NCI-H526 treated with DMSO at 0.1 percent for 48 hours (cell line): ENCODE results near the gene GRAP2.
"Not testable (repeated sequence)": the region's sequence is repeated elsewhere in the genome, so short reads cannot be mapped to it uniquely, and the experiment has no call there.

Experiments used
- DNase-seq: peaks from one replicate; lab custom pipeline; 2025; lab: John Stamatoyannopoulos, UW

GRAP2 gene

DNA sequence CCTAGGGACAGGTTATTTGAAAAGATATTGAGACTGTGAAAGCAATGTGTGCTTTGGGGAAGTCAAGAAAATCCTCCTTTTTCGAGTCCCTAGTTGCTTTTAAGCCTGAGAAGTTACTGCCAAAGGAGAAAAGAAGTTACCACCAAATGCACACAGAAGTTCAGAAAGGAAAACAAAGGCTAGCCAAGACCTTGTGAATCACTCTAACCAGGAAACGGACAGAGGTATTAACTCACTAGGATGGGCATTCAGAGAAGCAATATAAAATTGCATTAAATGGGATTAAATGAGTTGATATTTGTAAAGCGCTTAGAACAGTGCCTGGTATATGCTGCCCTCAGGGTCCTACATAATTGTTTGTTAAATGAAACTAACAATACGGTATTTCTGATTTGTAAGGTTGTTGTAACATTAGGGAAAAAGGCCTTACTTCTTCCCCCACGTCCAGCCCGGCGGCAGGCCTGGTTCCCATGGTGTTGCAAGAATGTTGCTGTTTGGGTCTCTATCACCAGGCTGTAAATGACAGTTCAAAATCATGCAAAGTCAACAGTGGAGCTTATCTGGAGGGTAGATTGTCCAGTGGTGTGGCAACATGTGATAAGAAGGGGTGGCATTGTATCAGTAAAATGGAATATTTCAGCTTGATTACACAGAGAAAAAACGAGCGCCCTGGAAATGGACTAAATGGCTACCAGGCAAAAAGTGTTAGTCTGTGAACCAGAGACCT lies 66.4 kb downstream of the GRAP2 start:
- no peak for DNase-seq

DNA sequence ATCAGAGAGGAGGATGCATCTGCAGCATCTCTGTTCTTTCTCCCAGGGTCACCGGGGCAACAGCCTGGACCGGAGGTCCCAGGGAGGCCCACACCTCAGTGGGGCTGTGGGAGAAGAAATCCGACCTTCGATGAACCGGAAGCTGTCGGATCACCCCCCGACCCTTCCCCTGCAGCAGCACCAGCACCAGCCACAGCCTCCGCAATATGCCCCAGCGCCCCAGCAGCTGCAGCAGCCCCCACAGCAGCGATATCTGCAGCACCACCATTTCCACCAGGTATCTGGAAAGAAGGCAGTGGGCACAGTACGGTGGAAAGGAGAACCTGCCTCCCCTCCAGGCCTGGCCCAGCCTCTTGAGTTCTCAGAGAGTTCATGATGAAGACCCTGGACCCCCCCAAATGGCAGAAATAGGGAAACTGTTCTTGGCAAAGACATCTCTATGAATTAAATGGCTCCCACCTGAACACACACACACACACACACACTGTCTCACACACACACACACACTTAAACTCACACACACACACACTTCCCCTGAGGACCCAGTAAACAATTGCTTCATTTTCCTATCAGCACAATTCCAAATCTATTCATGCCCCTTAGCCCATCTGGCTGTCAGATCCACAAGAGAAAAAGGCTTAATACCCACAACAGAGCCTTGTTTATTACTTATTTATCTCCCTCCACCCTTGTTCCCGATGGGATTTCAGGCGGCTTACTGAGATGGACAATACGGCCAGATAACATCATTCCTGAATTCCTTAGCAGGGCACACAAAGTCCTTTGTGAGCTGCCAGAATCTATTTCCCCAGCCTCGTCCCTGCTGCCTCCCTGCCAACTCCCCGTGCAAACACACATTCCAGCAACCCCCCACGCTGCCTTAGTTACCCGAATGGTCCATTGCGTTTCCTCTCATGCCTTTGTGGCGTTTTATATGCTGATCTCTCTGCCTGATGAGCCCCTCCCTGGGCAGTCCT lies 67.4 kb downstream of the GRAP2 start:
- DNase-seq = no peak

DNA sequence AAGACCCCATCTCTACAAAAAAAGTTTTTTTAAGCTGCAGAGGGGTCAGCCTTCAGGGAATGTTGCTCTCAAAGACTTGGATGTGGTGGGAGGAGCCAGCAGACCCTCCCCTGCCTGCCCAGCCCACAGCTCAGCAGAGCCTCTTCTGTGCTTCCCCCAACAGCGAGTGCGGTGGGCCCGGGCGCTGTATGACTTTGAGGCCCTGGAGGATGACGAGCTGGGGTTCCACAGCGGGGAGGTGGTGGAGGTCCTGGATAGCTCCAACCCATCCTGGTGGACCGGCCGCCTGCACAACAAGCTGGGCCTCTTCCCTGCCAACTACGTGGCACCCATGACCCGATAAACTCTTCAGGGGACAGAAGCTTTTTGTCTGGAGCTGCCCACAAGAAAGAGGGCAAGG lies 69.9 kb downstream of the GRAP2 start:
- no peak for DNase-seq

DNA sequence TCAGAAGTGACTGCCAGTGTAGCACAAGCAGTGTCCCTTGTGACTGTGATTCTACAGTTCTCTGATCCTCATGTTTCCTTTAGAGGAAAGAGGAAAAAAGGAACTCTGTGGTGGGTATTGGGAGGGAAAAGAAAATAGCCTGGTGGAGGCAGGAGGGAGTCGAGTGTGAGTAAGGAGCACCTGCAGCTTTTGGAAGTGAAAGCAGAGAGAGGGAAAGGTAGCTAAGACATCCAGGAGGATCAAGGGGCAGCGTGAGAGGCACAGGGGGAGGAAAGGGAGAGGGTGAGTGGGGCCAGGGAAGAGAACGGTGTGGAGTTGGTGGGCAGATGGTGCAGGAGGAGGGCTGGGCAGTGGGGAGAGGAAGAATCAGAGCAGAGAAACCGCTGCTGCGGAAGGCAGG lies 71.8 kb downstream of the GRAP2 start:
- DNase-seq = no peak

DNA sequence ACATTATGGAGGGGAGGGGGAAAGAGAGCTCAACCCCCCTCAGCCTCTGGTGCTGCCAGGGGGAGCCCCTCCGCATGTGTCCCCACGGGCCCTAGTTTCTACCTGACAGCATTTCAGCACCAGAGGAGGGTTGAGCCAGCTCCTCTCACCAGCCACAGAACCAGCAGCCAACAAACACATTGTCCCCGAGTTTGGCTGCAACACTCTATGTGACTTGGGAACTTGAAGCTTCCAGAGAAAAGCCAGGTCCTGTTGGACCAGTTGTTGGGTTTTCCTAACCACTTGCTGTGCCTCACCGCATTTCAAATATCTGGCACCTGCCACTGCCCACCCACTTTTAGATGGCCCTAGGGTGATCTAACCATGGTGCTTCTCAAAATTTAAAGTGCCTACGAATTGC lies 72.8 kb downstream of the GRAP2 start:
- DNase-seq = no peak

DNA sequence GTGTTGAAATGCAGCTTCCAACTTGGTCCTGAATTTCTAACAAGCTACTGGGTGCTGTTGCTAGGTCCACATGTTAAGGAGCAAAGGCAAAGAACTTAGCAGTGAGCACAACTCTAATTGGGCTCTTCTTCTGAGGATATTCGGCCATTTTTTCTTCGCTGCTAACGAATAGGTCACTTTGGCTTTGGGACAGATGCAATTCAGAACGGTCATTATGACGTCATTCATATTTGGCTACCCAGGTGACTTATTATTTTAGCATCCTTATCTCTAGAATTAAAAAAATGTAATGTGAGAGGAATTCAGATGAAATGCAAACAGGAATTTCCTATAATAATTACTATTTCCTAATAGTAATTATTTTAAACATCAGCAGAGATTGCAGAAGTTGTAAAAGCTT lies 73.2 kb downstream of the GRAP2 start:
- no peak for DNase-seq

DNA sequence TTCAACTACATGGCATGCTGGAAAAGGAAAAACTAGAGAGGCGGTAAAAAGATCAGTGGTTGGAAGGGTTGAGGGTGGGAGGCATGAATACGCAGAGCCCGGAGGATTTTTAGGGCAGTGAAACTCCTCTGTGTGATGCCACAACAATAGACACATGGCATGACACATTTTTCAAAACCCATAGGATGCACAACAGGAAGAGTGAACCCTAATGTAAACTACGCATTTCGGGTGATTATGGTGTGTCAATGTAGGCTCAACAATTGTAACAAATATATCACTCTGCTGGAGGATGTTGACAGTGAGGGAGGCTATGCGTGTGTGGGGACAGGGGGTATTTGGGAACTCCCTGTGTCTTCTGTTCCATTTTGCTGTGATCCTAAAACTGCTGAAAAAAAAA lies 78.2 kb downstream of the GRAP2 start:
- DNase-seq = no peak

DNA sequence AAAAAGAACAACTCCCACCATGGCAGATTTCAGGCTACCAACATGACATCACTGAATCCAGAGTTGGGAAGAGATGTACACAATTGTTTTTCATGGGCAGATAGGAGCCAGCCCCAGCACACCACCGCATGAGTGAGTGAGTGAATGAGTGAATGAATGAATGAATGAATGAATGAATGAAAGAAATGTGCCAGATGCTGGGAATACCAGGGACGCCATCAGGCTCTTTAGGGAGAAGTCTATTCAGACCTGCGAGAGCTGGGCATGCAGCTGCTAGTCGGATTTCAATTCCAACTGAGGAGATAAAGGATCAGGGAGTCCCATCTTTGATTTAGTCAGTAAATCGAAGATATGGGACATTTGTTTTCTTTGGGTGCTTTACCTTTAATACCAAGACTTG lies 78.6 kb downstream of the GRAP2 start:
- no peak for DNase-seq

DNA sequence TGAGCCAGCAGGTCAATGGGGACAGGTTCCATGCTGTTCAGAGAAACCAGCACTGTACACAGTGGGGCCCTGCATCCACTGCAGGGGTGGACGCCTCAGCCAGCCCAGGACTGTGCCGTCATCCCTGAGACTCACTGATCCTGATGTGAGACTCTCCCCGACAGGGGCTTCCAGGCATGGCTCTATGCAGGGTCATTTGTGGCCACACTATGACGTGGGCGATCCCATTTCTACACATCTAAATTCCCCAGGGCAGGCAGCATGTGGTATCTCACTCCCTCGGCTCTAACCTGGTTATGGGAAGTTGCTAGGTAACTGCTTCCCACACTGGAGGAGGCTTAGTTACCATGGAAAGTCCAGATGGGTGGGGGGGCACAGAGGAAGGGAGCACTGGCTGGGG lies 79.7 kb downstream of the GRAP2 start:
- DNase-seq = no peak

DNA sequence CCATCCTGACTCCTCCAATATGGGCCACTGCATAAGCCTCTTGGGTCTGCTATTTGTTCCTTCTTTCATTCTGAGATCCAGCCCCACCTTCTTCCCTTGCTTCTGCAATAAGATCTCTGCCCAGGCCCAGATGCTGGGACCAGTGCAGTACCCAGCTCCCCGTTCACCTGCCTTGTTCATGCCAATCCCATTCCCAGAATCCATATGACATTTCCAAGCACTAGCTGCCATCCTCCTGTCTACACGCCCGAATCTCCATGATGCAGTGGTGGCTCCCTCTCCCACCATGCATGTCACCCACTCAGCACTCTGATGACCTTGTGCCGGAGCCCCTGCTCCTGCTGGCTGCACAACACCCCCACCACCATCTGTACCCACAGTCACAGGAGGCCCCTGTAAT lies 82.5 kb downstream of the GRAP2 start:
- DNase-seq = no peak

DNA sequence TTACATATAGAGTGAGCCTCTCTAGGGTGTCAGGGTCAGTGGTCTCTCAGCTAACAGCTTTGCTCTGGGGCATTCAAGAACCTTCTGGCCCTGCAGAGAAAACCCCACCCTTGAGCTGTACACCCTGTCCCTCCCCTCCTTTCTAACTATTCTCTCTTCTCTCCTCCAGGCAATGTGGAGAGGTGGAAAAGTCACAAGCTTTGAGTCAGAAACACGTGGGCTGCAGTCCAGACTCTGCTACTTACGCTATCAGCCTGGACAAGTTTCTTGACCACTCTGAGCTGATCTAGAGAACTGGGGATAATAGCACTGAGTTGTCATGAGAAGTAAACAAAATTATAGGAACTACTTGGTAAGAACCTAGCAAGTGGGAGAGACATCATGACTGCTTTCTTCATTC lies 83.1 kb downstream of the GRAP2 start:
- no peak for DNase-seq

DNA sequence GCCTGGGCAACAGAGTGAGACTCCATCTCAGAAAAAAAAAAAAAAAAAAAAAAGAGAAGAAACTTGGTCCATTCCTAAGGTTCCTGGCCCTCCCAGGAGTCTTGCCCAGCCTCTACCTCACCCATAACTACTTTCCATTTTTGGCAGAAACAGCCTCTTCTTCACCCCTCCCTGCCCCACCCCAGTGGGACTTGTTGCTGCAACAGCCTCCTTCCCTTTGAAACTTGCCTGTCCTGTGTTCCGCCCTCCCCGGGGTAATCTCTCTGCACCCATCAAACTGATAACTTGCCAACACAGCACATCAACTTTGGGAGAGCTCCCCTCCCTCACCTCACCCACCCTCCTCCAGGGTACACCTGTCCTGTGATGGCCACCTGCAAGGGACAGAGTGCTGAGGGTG lies 83.9 kb downstream of the GRAP2 start:
- DNase-seq = no peak

DNA sequence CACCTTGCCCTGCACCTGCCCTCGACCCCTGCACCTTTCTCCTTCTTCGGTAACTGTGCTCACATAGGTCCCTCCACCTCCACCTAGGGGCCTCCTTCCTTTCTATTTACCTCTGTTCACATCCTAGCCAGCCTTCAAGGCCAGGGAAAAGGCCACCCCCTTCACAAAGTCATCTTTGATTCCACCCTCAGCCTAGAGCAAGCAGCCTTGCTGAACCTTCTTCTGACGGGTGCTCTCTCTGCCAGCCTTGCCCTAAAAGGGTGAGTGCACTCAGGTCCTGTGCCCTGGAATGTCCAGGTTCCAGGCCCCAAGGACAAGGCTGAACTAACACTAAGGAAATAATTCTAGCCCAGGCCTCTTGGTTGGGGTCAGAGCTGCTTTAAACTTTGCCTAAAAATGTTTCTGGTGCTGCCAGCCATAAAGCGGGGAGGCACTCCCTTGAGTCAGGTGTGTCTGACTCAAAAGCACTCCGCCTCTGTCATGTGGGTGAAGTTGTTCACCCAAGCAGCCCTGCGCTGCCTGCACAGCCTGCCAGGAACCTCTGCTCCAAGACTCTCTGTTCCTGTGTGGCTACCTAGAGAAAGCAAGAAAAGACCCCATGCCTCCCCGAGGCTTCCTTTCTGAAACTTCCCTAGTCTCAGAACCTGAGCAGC lies 84.6 kb downstream of the GRAP2 start:
- no peak for DNase-seq

DNA sequence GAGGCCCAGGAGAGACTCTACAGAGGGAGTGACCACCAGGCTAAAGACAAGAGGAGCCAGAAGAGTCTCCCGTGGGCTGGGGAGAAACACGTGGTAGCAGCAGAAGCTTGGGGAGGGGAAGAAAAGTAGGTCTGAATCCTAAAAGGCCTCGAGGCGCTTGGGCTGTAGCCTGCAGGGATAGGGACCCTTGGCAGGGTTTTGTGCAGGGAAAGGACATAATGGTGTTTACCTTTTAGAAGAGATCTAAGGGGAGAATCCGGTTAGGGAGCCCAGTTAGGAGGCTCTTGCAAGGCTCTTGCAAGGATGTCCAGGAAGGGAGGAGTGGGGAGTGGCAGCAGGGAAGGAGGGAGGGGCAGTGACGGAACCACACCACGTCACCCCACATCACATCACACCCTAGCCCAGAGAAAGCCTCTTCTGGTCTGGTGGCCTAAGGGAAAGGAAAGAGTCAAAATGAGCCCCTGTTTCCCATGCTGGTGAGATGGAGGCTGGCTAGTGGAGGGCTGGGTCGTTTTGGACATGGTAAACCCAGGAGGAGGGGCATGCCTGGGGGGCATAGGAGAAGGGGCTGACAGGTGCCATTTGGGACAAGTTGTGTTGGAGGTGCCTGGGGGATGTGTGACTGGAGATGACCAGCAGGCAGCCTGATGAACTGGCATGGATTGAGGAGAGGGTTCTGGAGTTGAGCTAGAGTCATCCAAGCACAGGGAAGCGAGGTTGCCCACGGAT lies 87.7 kb downstream of the GRAP2 start:
- DNase-seq = no peak

DNA sequence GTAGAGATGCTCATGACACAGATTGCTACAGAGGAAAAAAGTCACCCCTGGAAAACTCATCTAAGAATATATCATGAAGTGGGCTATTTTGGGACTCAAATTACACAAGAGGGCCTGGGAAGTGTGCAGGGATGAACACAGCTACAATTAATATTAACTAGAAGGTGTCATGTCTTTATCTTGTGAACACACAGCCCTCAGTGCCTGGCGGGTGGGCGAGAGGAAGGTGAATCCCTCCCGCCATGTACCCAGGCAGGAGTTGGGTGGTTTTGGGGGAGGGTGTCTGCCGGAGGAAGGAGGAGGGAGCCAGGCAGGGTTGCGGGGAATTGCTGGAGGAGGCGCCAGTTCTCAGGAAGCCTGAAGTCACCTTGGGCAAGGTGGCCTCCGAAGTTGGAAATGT lies 88.7 kb downstream of the GRAP2 start:
- no peak for DNase-seq

DNA sequence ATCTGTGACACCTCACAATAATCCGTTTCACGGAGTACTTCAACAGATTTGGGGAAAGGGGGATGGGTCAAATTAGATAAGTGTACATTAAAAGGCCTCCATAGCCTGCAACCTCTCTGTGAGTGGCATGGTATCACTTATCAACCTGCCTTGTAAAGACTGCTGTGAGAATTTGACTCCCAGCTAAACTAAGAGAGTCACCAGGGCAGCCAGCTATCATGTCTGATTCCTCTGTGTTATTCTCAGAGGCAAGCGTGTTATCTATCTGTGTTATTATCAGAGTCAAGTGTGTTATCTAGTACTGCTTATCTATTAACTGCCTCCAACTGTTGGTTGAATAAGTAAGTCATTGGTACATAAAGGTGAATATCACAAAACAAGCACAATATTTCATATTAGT lies 89.8 kb downstream of the GRAP2 start:
- no peak for DNase-seq

DNA sequence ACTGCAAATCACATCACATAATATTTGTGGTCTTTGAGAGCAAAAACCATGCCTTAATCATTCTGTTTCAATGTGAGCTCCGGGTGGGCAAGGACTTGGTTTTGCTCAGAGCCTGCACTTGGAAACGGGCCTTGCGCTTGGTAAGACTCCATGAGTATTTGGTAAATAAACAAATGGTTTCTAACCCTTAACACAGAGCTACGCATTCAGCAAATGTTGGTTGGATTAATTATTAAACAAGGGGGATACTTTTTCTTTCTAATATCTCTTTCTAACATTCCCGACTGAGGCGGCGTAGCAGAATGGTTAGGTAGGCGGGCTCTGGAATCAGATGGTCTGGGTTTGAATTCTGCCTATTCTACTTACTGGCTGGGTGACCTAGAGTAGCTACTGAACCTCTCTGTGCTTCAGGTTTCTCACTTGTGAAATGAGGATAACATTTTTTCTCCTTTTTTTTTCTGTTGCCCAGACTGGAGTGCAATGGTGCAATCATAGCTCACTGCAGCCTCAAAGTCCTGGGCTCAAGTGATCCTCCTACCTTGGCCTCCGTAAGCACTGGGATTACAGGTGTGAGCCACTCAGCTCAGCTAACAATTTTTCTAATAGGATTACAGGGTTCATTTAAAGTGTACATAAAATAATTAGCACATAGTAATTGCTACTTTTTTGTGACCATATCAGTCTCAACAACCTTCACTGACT lies 90.4 kb downstream of the GRAP2 start:
- no peak for DNase-seq

DNA sequence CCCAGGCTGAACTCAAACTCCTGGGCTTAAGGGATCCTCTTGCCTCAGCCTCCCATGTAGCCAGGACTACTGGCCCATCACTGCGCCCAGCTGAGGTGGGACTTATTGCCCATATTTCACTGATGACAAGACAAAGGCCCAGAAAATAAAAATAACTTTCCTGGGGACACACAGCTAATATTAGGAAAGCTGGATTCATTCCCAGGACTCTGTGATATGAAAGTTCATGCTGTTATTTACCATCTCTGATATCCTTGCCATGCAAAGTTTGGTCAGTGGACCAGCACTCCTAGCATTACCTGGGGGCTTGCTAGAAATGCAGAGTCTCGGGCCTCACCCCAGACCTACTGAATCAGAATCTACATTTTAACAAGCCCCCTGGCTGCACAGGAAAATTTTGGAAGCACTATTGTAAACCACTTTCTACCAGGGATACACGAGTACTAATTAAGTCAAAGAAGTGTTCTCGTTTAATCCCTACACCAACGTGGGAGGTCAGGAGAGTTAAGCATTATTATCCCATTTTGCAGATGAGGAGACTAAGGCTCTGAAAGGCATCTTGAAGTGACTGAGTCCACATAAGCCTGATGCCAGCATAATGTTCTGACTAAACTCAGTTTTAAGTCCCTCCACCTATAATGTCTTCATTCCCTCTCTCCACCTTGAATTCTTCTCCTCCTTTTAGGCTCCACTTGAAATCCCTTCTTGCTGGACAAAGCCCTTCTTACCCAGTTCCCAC lies 91.4 kb downstream of the GRAP2 start:
- no peak for DNase-seq

DNA sequence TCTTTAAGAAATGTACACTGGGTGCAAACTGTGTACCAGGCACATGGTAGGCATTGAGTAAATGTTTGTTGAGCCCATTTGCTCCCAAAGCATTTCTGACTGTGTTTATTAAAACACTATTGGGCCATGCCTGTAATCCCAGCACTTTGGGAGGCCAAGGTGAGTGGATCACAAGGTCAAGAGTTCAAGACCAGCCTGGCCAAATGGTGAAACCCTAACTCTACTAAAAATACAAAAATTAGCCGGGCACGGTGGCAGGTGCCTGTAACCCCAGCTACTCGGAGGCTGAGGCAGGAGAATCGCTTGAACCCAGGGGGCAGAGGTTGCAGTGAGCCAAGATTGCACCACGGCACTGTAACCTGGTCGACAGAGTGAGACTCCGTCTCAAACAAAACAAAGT lies 92.0 kb downstream of the GRAP2 start:
- DNase-seq = not testable (repeated sequence)

DNA sequence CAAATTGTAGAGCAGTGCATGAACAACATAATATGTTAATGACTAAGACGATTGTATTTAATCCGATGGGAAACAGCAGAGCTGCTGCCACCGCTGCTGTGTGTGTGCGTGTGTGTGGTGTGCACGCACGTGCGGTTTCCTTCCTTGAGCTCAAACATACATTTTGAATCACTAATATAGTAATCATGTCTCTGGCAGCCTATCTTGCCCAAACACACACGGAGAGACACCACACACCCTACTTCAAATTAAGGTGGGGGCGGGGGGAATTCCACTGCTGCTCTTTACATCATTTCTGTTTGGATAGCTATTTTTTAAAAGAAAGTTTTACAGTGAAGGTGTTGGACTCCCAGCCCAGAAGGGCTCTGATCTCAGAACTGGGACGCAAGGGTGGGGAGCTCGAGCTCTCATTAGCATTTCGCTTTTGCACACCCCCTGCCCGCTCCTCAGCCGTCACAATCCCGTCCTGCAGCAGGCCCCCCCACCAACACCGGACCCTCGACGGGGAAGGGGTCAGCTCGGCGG lies 93.2 kb downstream of the GRAP2 start:
- DNase-seq = no peak
